Muscle layer of duodenum (tissue), 2 donors: Measurements from ENCODE around the gene PRR4.

Source experiments
- H3K27ac ChIP-seq: one replicate; pipeline ENCODE4 v1.7.0; 2013; ENCODE audit warnings: mild to moderate bottlenecking, low read length
- H3K27me3 ChIP-seq: one replicate; pipeline ENCODE4 v1.7.0; 2013; ENCODE audit warnings: low read depth, mild to moderate bottlenecking, control low read depth, low read length
- H3K36me3 ChIP-seq, 2 donors: one replicate each; pipeline ENCODE4 v1.7.0; 2013; ENCODE audit warnings: low read length in 2 of 2, control low read depth in 1 of 2, mild to moderate bottlenecking in 1 of 2; ENCODE audit not compliant: insufficient read depth in 2 of 2, control insufficient read depth in 1 of 2
- H3K4me1 ChIP-seq, 2 donors: one replicate each; pipeline ENCODE4 v1.7.0; 2013; ENCODE audit warnings: low read length in 2 of 2, mild to moderate bottlenecking in 2 of 2, control low read depth in 1 of 2, moderate library complexity in 1 of 2; ENCODE audit not compliant: insufficient read depth in 2 of 2, control insufficient read depth in 1 of 2
- H3K4me3 ChIP-seq, 2 donors: one replicate each; pipeline ENCODE4 v1.7.0; 2013; ENCODE audit warnings: low read length in 2 of 2, low read depth in 1 of 2, mild to moderate bottlenecking in 1 of 2
- H3K9me3 ChIP-seq, 2 donors: one replicate each; pipeline ENCODE4 v1.7.0; 2013; ENCODE audit warnings: low read length in 2 of 2, control low read depth in 1 of 2, mild to moderate bottlenecking in 1 of 2; ENCODE audit not compliant: control insufficient read depth in 1 of 2
- donor health status: healthy.

The PRR4 gene

GRCh38 chr12:10801741-10802140 is 47.5 kb downstream of the PRR4 start:
- Histone ChIP-seq H3K9me3 (no peaks in the 10 kb centered on the region), H3K36me3 (no peaks in the 10 kb centered on the region), H3K4me3 (no peak overlapping the region), H3K27ac (no peak overlapping the region), H3K4me1 (no peaks in the 10 kb centered on the region), H3K27me3 (no peaks in the 10 kb centered on the region)
